Measurements from ENCODE around the gene PSG7. TPM values are rescaled to one million over a fixed set of nuclear protein-coding genes. Genes with fewer than 3 reads are reported as not detected.

PSG7 gene
- total RNA-seq, 2 experiments from 2014 or later = not detected

Other genes starting within 250 kb of the PSG7 start
- gene PSG3, start 196.7 kb downstream of the PSG7 start, total RNA-seq (2014; rRNA removed; shearing (Covaris generic)) = not detected in 2 replicates
- not detected in 2 replicates for gene PSG3, start 196.7 kb downstream of the PSG7 start, total RNA-seq (2022)
- not detected in 2 replicates for gene PSG8, start 171.5 kb downstream of the PSG7 start, total RNA-seq (2014; rRNA removed; shearing (Covaris generic))
- not detected in 2 replicates for gene PSG8, start 171.5 kb downstream of the PSG7 start, total RNA-seq (2022)
- not detected in 2 replicates for gene PSG1, start 57.5 kb downstream of the PSG7 start, total RNA-seq (2014; rRNA removed; shearing (Covaris generic))
- not detected in 2 replicates for gene PSG1, start 57.5 kb downstream of the PSG7 start, total RNA-seq (2022)
- gene PSG6, start 19.3 kb downstream of the PSG7 start, total RNA-seq (2014; rRNA removed; shearing (Covaris generic)) = 0.06 and 0.13 TPM in 2 replicates
- not detected in 2 replicates for gene PSG6, start 19.3 kb downstream of the PSG7 start, total RNA-seq (2022)
- gene PSG11, start 89.3 kb upstream of the PSG7 start, total RNA-seq (2014; rRNA removed; shearing (Covaris generic)) = not detected in 2 replicates
- not detected in 2 replicates for gene PSG11, start 89.3 kb upstream of the PSG7 start, total RNA-seq (2022)
- gene PSG2, start 145.5 kb upstream of the PSG7 start, total RNA-seq (2014; rRNA removed; shearing (Covaris generic)) = not detected in 2 replicates
- gene PSG2, start 145.5 kb upstream of the PSG7 start, total RNA-seq (2022) = not detected in 2 replicates
- not detected in 2 replicates for gene PSG5, start 249.3 kb upstream of the PSG7 start, total RNA-seq (2014; rRNA removed; shearing (Covaris generic))
- not detected in 2 replicates for gene PSG5, start 249.3 kb upstream of the PSG7 start, total RNA-seq (2022)